ENCODE data around the gene MIPEP.
A peak's percentile ranks its signal among the peaks of the same experiment; 100 is the strongest.

Gene MIPEP

DNA sequence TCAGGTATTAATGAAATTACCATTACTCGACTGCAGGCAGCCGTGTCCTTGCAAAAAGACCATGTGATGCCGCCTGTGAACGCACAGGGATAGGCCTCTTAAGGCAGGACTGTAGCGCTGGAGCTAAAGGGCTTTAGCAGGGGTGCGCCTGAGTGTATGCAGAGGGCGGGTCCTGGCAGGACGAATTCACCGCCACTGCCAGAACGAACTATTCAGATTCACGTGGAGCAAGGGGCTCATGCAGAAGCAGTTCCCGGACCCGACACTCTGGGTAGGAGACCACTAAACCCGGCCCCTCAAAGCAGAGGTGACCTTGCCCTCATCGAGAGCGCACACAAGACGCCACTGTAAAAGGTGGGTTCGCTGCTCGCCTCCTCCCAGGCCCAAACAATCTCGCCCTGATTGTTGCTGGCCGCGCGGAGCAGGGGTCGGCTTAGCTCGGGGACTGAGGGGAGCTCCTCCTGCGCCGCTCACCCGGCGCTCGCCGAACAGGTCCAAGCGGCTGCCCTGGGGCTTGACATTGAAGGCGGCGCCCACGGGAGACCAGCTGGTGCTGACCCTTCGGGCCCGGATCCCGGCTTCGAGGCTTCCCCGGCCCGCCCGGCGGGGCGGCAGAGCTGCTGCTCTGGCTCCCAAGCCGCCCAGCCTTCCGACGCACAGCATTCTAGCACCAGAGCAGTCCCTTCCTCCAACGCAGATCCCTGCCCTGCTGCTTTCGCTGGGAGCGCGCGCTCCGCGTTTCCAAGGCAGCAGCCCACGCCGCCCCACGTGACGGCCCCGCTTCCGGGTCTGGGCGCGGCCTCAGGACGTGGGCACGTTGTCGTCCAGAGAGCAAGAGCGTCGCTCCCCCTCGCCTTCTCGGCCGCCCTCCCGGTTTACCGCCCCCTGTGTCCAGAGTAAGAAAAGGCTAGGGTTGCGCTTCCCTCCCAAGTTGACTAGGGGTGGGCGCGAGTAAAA lies at the start of gene MIPEP:
MIPEP (minus strand) TSS at position 743 of the 957 bp plus-strand sequence; CDS start at position 663, 80 bp downstream.
- TF ChIP-seq, protein P1, sequence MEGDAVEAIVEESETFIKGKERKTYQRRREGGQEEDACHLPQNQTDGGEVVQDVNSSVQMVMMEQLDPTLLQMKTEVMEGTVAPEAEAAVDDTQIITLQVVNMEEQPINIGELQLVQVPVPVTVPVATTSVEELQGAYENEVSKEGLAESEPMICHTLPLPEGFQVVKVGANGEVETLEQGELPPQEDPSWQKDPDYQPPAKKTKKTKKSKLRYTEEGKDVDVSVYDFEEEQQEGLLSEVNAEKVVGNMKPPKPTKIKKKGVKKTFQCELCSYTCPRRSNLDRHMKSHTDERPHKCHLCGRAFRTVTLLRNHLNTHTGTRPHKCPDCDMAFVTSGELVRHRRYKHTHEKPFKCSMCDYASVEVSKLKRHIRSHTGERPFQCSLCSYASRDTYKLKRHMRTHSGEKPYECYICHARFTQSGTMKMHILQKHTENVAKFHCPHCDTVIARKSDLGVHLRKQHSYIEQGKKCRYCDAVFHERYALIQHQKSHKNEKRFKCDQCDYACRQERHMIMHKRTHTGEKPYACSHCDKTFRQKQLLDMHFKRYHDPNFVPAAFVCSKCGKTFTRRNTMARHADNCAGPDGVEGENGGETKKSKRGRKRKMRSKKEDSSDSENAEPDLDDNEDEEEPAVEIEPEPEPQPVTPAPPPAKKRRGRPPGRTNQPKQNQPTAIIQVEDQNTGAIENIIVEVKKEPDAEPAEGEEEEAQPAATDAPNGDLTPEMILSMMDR (conservative IDR thresholded peaks at IDR 0.05; ENCODE audit: low read depth, low read length): peak; percentile 65
- peak within 1 kb of the TSS; percentile 95 for H3K4me3 ChIP-seq (ENCODE audit: low read length)
- peak; percentile 86 for DNase-seq (ENCODE audit: low read depth)

DNA sequence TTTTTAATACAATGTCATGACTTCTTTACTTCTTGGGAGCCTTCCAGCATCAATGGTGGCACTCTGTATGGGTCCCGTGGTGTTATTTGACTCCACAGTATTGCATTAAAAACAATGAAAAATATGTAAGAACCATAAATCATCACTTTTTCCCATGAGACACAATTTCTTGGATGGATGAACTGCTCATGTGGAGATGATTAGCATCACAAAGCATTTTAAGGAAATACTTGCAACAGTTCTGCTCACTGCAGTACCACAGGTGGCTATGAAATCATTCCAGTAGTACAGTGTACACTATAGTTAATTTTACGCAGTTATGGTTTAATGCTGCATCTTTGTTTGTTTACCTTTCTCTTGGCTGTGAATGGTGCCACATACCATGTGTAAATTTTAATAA lies 45.3 kb upstream of the MIPEP start:
- no peak for DNase-seq (ENCODE audit: low read depth)
- no peak overlapping the region for H3K4me3 ChIP-seq (ENCODE audit: low read length)
- TF ChIP-seq, protein P1 (conservative IDR thresholded peaks at IDR 0.05; ENCODE audit: low read depth, low read length): no peak

DNA sequence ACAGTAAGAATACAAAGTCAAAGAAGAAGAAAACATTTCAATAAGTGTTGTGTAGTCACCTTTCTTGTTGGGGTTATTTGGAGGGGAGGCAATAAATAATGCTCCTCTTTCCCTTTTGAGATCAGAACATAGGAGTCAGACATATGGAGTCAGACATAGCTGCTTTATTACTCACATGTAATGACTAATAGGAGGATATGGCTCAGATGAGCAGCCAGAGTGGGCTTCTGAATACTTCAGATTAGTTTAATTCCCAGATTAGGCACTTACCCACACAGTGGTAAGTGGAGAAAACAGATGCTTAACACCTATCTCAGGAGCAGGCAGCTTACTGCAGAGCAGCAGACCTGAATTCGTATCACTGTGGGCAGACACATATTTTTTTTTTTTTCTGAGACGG lies 39.8 kb upstream of the MIPEP start:
- peak; percentile 64 for DNase-seq (ENCODE audit: low read depth)
- TF ChIP-seq, protein P1 (conservative IDR thresholded peaks at IDR 0.05; ENCODE audit: low read depth, low read length): no peak
- no peak overlapping the region for H3K4me3 ChIP-seq (ENCODE audit: low read length)

DNA sequence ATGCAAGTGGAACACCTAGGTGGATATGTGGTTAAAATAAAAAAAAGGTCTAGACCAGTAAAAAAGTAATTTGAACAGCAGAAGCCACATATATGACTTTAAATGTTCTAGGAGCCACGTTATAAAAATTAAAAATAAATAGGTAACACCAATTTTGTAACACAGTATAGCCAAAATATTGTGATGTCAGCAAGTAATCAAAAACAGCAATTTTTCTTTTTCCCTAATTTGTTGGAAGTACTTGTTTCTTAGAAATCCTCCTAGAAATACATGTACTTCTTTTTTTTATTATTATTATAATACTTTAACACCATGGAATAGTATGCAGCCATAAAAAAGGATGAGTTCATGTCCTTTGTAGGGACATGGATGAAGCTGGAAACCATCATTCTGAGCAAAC lies 33.8 kb upstream of the MIPEP start:
- no peak for DNase-seq (ENCODE audit: low read depth)
- TF ChIP-seq, protein P1 (conservative IDR thresholded peaks at IDR 0.05; ENCODE audit: low read depth, low read length): no peak
- H3K4me3 ChIP-seq (ENCODE audit: low read length): no peak overlapping the region

DNA sequence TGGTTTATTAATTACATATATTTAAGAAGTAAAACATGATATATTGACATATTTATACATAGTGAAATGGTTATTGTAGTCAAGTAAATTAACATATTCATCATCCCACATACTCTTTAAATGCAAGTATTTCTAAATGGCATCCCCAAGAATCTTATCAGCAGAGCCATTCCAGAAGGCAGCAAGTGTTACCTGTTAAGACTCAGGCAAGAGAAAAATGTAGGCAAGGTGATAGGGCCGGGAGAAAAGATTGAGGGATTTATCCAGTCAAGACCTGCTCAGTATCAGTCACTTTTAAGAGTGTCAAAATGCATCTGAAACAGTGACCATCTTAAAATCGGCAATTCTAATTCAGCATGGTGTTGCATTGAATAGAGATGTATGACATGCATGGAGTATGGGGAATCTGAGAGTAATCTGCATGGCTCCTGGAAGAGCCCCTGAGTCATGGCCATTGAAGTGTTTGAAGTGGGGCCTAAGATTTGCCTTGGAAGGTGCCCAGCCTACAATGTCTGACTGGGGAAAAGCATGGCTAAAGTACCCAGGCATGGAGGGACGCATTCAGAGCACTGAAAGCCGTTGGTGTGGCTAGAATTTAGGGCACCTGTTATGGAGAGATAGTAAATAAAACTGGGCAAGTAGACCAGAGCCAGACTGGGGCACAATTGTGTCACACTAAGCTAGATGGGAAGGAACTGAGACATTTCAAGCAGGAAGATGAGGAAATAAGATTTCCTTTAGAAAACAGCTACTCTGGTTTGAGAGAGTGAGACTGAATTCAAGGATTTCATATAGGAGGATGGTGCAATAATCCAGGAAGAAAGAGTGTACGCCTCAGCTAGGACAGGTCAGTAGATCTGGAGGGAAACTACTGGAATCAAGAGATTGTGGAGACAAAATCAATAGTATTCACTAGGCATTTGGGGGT lies 33.1 kb upstream of the MIPEP start:
- no peak for DNase-seq (ENCODE audit: low read depth)
- TF ChIP-seq, protein P1 (conservative IDR thresholded peaks at IDR 0.05; ENCODE audit: low read depth, low read length): no peak
- no peak overlapping the region for H3K4me3 ChIP-seq (ENCODE audit: low read length)

DNA sequence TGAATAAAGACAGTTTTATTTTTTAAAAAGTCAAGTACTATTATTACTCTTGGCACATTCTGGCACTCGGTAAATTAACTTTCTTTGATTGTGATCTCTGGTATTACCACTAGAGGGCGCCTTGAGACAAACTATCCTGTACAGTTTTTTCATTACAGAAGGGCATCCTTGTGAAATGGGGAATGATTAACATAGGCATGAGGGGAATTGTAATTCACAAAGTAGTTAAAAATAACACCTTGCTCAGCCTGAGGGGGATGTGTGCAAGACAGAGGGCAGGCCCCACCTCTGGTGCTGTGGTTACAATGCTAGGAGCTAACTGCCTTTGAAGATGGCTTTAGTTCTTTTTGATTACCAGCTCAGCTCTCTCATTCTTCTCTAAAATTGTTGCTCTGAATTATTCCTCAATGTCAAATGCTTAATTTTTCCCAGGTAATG lies 32.3 kb upstream of the MIPEP start:
- TF ChIP-seq, protein P1 (conservative IDR thresholded peaks at IDR 0.05; ENCODE audit: low read depth, low read length): peak; percentile 68
- DNase-seq (ENCODE audit: low read depth): peak; percentile 16
- no peak overlapping the region for H3K4me3 ChIP-seq (ENCODE audit: low read length)
